HCT116 (cell line): ENCODE data around the gene ADD1. TPM values are rescaled to one million over a fixed set of nuclear protein-coding genes. Genes with fewer than 3 reads are reported as not detected.

Experiments used
- ATAC-seq: fragments of 200-7000 bp; cut with Tn5 transposase; 2 replicates; pipeline ENCODE4 v1.9.1; 2020; ENCODE audit warnings: mild to moderate bottlenecking, moderate library complexity
- BruUV-seq: library from RNA; stranded (reverse); fragments of 400-500 nt; replicated peaks from 2 replicates; lab custom pipeline; 2021; lab: Mats Ljungman, UMichigan
- CTCF ChIA-PET: fragments of 300-600 bp; sonication (Branson Sonifier 250); formaldehyde crosslinking; loops from one replicate; lab custom pipeline; 2021; ENCODE audit warnings: antibody characterized with exemption; lab: Charles Lee
- POLR2A ChIA-PET: fragments of 300-600, 350-600 bp; sonication (Branson Sonifier 250); formaldehyde crosslinking; loops from one replicate; lab custom pipeline; 2021; ENCODE audit warnings: antibody characterized with exemption; lab: Charles Lee
- RAD21 ChIA-PET, 2 experiments: fragments of 300-600 bp; sonication (Branson Sonifier 250); formaldehyde crosslinking; loops; one replicate each; lab custom pipeline; 2023; ENCODE audit warnings: low total read pairs in 2 of 2; ENCODE audit not compliant: uncharacterized antibody in 2 of 2, unreplicated experiment in 2 of 2, low non-redundant PET in 1 of 2; lab: Charles Lee
- DNase-seq: peaks from one replicate; pipeline ENCODE4 v3.0.0-alpha.2; 2010; ENCODE audit warnings: low read depth, low spot score
- H2AFZ ChIP-seq: fragments of 200-600 bp; shearing (Covaris generic), sonication (generic); 2 replicates; pipeline ENCODE4 v1.6.1; 2017; ENCODE audit warnings: low read depth, mixed run types, mixed read lengths, antibody characterized with exemption, low read length; ENCODE audit not compliant: poor library complexity, severe bottlenecking
- H3K27ac ChIP-seq: 2 replicates; pipeline ENCODE4 v1.5.1; 2012; ENCODE audit warnings: low read depth, low read length
- H3K27me3 ChIP-seq: fragments of 200-600 bp; sonication (generic); 2 replicates; pipeline ENCODE4 v1.6.1; 2016; ENCODE audit warnings: mixed run types, low read length, mixed read lengths; ENCODE audit not compliant: insufficient read depth
- H3K36me3 ChIP-seq, 2 experiments: fragments of 200-500 bp in 1 of 2; fragments of 200-600 bp in 1 of 2; sonication (Bioruptor generic) in 1 of 2; sonication (generic) in 1 of 2; 2 replicates each; pipeline versions ENCODE4 v1.5.1 to v1.6.1; 2014 to 2016; ENCODE audit warnings: low read length in 2 of 2, inconsistent platforms in 1 of 2, mixed read lengths in 1 of 2, mixed run types in 1 of 2; ENCODE audit not compliant: insufficient read depth in 2 of 2, control insufficient read depth in 1 of 2
- H3K4me1 ChIP-seq, 2 experiments: fragments of 200-600 bp in 1 of 2; sonication (generic) in 1 of 2; 2 replicates each; pipeline versions ENCODE4 v1.5.1 to v1.6.1; 2012 to 2017; ENCODE audit warnings: low read length in 2 of 2, inconsistent platforms in 1 of 2, mild to moderate bottlenecking in 1 of 2, mixed read lengths in 1 of 2, mixed run types in 1 of 2, moderate library complexity in 1 of 2; ENCODE audit not compliant: insufficient read depth in 2 of 2, control insufficient read depth in 1 of 2
- H3K4me2 ChIP-seq: fragments of 200-600 bp; sonication (generic); 2 replicates; pipeline ENCODE4 v1.6.1; 2017; ENCODE audit warnings: mixed run types, low read length, mixed read lengths
- H3K4me3 ChIP-seq, 2 experiments: fragments of 200-600 bp in 1 of 2; sonication (generic) in 1 of 2; replicated peaks in 1 of 2; 2 replicates each; pipeline ENCODE4 v1.5.1; 2011 to 2016; ENCODE audit warnings: low read length in 2 of 2, control low read depth in 1 of 2, low read depth in 1 of 2, mild to moderate bottlenecking in 1 of 2, mixed read lengths in 1 of 2, mixed run types in 1 of 2
- H3K79me2 ChIP-seq: fragments of 200-600 bp; sonication (generic); 2 replicates; pipeline ENCODE4 v1.6.1; 2017; ENCODE audit warnings: mild to moderate bottlenecking, mixed run types, low read length, moderate library complexity, mixed read lengths; ENCODE audit not compliant: insufficient read depth
- H3K9ac ChIP-seq: fragments of 200-600 bp; sonication (generic); 2 replicates; pipeline ENCODE4 v1.6.1; 2016; ENCODE audit warnings: low read length, mixed read lengths
- H3K9me2 ChIP-seq: fragments of 200-600 bp; sonication (generic), shearing (Covaris generic); 2 replicates; pipeline ENCODE4 v1.6.1; 2017; ENCODE audit warnings: mixed run types, mild to moderate bottlenecking, moderate library complexity; ENCODE audit not compliant: insufficient read depth
- H3K9me3 ChIP-seq, 2 experiments: fragments of 200-500 bp in 1 of 2; fragments of 200-600 bp in 1 of 2; sonication (Bioruptor generic) in 1 of 2; sonication (generic) in 1 of 2; 2 replicates each; pipeline ENCODE4 v1.6.1; 2014 to 2017; ENCODE audit warnings: low read length in 2 of 2, mixed read lengths in 2 of 2, inconsistent platforms in 1 of 2, low read depth in 1 of 2, mild to moderate bottlenecking in 1 of 2, mixed run types in 1 of 2, moderate library complexity in 1 of 2; ENCODE audit not compliant: control insufficient read depth in 1 of 2, insufficient read depth in 1 of 2
- H4K20me1 ChIP-seq: fragments of 200-600 bp; sonication (generic), shearing (Covaris generic); 2 replicates; pipeline ENCODE4 v1.6.1; 2017; ENCODE audit warnings: mixed run types, mild to moderate bottlenecking, moderate library complexity; ENCODE audit not compliant: insufficient read depth
- CBX3 ChIP-seq: IDR thresholded peaks from 2 replicates; pipeline ENCODE4 v1.6.1; 2012; ENCODE audit warnings: low read depth
- CEBPB ChIP-seq: IDR thresholded peaks from 2 replicates; pipeline ENCODE4 v1.6.1; 2012; ENCODE audit warnings: low read depth
- CTCF ChIP-seq, 3 experiments: fragments of 200-600 bp in 1 of 3; sonication (generic) in 1 of 3; IDR thresholded peaks in 2 of 3; conservative IDR thresholded peaks in 1 of 3; 2 replicates each; pipeline ENCODE4 v1.5.1; 2012 to 2017; ENCODE audit warnings: low read depth in 2 of 3, low read length in 2 of 3, antibody characterized with exemption in 1 of 3, borderline replicate concordance in 1 of 3, control low read depth in 1 of 3, mild to moderate bottlenecking in 1 of 3, mixed read lengths in 1 of 3, mixed run types in 1 of 3, moderate library complexity in 1 of 3; ENCODE audit not compliant: insufficient read depth in 1 of 3
- FOSL1 ChIP-seq: IDR thresholded peaks from 2 replicates; pipeline ENCODE4 v1.6.1; 2012; ENCODE audit warnings: low read depth
- POLR2A ChIP-seq: IDR thresholded peaks from 2 replicates; pipeline ENCODE4 v1.7.0; 2011; ENCODE audit warnings: borderline replicate concordance; ENCODE audit not compliant: insufficient read depth, insufficient read length; ENCODE audit errors: extremely low read depth
- POLR2AphosphoS5 ChIP-seq: IDR thresholded peaks from 2 replicates; pipeline ENCODE4 v1.6.1; 2011; ENCODE audit warnings: mild to moderate bottlenecking, low read depth, low read length, moderate library complexity
- SIN3A ChIP-seq: IDR thresholded peaks from 2 replicates; pipeline ENCODE4 v1.6.1; 2012; ENCODE audit warnings: low read depth
- SRF ChIP-seq: IDR thresholded peaks from 2 replicates; pipeline ENCODE4 v1.6.1; 2012; ENCODE audit warnings: low read depth
- TCF7L2 ChIP-seq: IDR thresholded peaks from 2 replicates; pipeline ENCODE4 v1.7.0; 2011; ENCODE audit warnings: borderline replicate concordance, inconsistent platforms; ENCODE audit not compliant: insufficient read depth, insufficient read length; ENCODE audit errors: extremely low read depth
- YY1 ChIP-seq: IDR thresholded peaks from 2 replicates; pipeline ENCODE4 v1.6.1; 2011; ENCODE audit warnings: low read length, low read depth, moderate library complexity, mild to moderate bottlenecking; ENCODE audit not compliant: insufficient replicate concordance; ENCODE audit errors: extremely low read depth
- ZBTB33 ChIP-seq: IDR thresholded peaks from 2 replicates; pipeline ENCODE4 v1.6.1; 2011; ENCODE audit warnings: mild to moderate bottlenecking, low read length, moderate library complexity; ENCODE audit not compliant: insufficient replicate concordance; ENCODE audit errors: extremely low read depth
- ZFX ChIP-seq: fragments of 450-650 bp; IDR thresholded peaks from 2 replicates; pipeline ENCODE4 v1.6.1; 2017
- intact Hi-C: fragments of 100-400 bp; cut with micrococcal nuclease; formaldehyde crosslinking; loops from 2 replicates; pipeline ENCODE4 v1.10.0; 2022
- total RNA-seq: library from RNA; stranded (reverse); gene quantifications from one replicate; pipeline ENCODE4 v1.2.1, GENCODE V29; 2021; ENCODE audit not compliant: unreplicated experiment

Gene ADD1
- total RNA-seq, 1 experiment from 2014 or later = 139 TPM

- Histone ChIP-seq H3K9me3 (no peaks in the 10 kb centered on the region), H3K79me2 (no peaks in the 10 kb centered on the region), H3K4me1 (peaks cover 4 to 5% of the 10 kb centered on the region in 2 experiments; a peak in 2 of 4 replicates), H3K9me2 (peaks cover 4% of the 10 kb centered on the region; the same call in 1 of the 2 replicates), H3K9ac (no peak overlapping the region), H4K20me1 (no peaks in the 10 kb centered on the region; the same call in 1 of the 2 replicates), H2AFZ (no peak overlapping the region), H3K27me3 (no peaks in the 10 kb centered on the region), H3K36me3 (peaks cover 0 to 3% of the 10 kb centered on the region in 2 experiments; a peak in 2 of 4 replicates), H3K4me2 (no peak overlapping the region), H3K27ac (no peak overlapping the region), H3K4me3 (no peak overlapping the region)
- ChIA-PET CTCF (no interaction called here), RAD21 (no interaction called here), POLR2A (no interaction called here)
- DNase-seq (no peak), ATAC-seq (no peak)
- intact Hi-C loops = no loop called here
- no TSS peak for BruUV-seq
- TF ChIP-seq CBX3 (no peak), SIN3A (no peak), TCF7L2 (no peak), ZBTB33 (no peak), CEBPB (no peak), SRF (no peak), POLR2A (no peak), CTCF (IDR thresholded peaks at IDR 0.05 in 2 of 3, conservative IDR thresholded peaks at IDR 0.05 in 1 of 3; ENCODE audit: borderline replicate concordance in 1 of 3, insufficient read depth in 1 of 3, low read depth in 2 of 3, low read length in 2 of 3) (no peak), ZFX (no peak), YY1 (no peak), POLR2AphosphoS5 (no peak), FOSL1 (no peak)
Measured at GRCh38 chr4:2837904-2838496, 5.6 kb upstream of the ADD1 start.
